Fibroblast of villous mesenchyme (primary cell): ENCODE results near the gene HDAC1. TPM values are rescaled to one million over a fixed set of nuclear protein-coding genes. Genes with fewer than 3 reads are reported as not detected.
A peak's percentile ranks its signal among the peaks of the same experiment; 100 is the strongest.

Source experiments
- DNase-seq: peaks from one replicate; pipeline ENCODE4 v3.0.0-alpha.2; 2010; ENCODE audit warnings: low read depth
- H3K4me3 ChIP-seq: 2 replicates; pipeline ENCODE4 v1.5.1; 2011; ENCODE audit warnings: low read depth, mild to moderate bottlenecking, low read length
- total RNA-seq: library from RNA; depleted of rRNA; stranded (reverse); fragments of >200 nt; gene quantifications from 2 replicates; pipeline ENCODE4 v1.2.3, GENCODE V29; 2012
- TF ChIP-seq, protein P1 (sequence below): IDR thresholded peaks from 2 replicates; pipeline ENCODE4 v1.5.1; 2012; ENCODE audit warnings: low read depth, mild to moderate bottlenecking, low read length; ENCODE audit not compliant: insufficient read depth

The HDAC1 gene
- total RNA-seq, 1 donor = 95.0 TPM

DNA sequence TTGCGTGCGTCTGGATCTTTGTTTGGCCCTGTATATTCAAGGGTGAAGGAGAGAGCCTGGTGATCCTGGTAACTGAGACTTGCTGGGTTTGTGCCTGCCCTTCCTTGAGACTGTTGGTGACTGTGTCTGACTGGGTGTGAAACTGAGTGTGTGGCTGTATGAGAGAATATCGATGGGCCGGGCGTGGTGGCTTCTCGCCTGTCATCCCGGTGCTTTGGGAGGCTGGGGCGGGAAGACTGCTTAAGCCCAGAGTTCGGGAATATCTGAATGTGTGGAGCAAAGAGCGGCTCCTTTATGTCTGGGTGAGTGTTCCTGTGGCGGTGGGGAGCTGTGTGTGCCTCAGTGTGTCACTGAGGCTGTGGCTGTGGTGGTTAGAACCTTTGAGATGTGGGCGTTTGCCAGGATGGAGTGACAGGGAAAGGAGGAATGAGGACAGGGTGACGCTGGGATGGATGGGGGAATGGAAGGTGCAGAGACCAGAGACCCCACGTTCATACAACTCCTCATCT, 46.8 kb downstream of the HDAC1 start:
- DNase-seq = no peak
- H3K4me3 ChIP-seq = no peak overlapping the region
- TF ChIP-seq, protein P1, sequence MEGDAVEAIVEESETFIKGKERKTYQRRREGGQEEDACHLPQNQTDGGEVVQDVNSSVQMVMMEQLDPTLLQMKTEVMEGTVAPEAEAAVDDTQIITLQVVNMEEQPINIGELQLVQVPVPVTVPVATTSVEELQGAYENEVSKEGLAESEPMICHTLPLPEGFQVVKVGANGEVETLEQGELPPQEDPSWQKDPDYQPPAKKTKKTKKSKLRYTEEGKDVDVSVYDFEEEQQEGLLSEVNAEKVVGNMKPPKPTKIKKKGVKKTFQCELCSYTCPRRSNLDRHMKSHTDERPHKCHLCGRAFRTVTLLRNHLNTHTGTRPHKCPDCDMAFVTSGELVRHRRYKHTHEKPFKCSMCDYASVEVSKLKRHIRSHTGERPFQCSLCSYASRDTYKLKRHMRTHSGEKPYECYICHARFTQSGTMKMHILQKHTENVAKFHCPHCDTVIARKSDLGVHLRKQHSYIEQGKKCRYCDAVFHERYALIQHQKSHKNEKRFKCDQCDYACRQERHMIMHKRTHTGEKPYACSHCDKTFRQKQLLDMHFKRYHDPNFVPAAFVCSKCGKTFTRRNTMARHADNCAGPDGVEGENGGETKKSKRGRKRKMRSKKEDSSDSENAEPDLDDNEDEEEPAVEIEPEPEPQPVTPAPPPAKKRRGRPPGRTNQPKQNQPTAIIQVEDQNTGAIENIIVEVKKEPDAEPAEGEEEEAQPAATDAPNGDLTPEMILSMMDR = no peak

GRCh38 chr1:32339363-32339978, 47.6 kb downstream of the HDAC1 start:
- DNase-seq = peak; percentile 43
- no peak overlapping the region for H3K4me3 ChIP-seq
- TF ChIP-seq, protein P1 = no peak

DNA sequence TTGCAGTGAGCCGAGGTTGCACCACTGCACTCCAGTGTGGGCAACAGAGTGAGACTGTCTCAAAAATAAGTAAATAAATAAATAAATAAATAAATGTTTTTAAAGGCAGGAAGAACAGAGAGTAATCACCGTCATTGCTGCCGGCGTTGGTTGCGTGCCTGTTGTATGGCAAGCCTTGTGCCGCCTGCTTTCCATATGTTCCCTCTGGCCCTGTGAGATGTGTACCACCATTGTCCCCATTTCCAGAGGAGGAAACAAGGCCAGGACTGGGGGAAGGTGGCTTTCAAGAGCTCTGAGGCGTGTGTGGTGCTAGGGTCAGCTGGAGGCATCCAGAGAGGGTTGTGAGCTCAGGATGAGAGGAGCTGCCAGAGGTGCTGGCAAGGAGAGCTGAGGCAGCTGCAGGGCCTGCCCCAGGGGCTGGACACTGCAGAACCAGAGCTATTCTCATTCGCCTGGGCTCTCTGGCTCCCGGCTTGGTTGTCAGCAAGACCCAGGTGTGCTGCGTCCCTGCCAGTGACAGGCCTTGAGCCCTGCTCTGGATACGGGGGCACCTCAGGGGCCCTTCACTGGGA, 49.4 kb downstream of the HDAC1 start:
- DNase-seq = no peak
- no peak overlapping the region for H3K4me3 ChIP-seq
- TF ChIP-seq, protein P1 = no peak

DNA sequence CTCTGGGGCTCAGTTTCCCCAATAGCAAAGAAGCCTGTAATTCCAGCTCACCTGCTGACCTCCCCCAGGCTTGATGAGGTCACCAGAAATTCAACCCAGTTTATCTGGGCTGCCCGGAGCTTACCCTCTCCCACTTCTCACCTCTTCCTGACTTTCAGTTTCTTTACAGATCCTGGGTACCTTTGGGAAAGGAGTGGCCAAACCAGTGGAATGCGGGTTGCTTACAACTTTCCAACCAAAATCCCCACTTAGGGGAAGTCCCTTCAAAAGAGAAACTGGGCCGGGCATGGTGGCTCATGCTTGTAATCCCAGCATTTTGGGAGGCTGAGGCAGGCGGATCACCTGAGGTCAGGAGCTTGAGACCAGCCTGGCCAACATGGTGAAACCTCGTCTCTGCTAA, 50.1 kb downstream of the HDAC1 start:
- DNase-seq = no peak
- TF ChIP-seq, protein P1 = no peak
- no peak overlapping the region for H3K4me3 ChIP-seq

- no peak for DNase-seq
- TF ChIP-seq, protein P1 = no peak
- H3K4me3 ChIP-seq = no peak overlapping the region
Observed at GRCh38 chr1:32342704-32343103, 50.8 kb downstream of the HDAC1 start.

GRCh38 chr1:32345289-32345827, 53.5 kb downstream of the HDAC1 start:
- peak; percentile 65 for DNase-seq
- TF ChIP-seq, protein P1 = no peak
- H3K4me3 ChIP-seq = no peak overlapping the region
